Natural killer cell (primary cell): ENCODE measurements around the gene GMPS. TPM values are rescaled to one million over a fixed set of nuclear protein-coding genes. Genes with fewer than 3 reads are reported as not detected.

Source experiments
- ATAC-seq, 3 donors: fragments of 150-1000 bp in 2 of 3; fragments of 200-7000 bp in 1 of 3; cut with Tn5 transposase; 1 replicate in 1 of 3; 2 replicates in 2 of 3; pipeline ENCODE4 v1.10.0; 2021; ENCODE audit warnings: mild to moderate bottlenecking in 2 of 3, moderate library complexity in 2 of 3
- DNase-seq, 2 donors: peaks; one replicate each; pipeline versions ENCODE4 v3.0.0 to v3.0.0-alpha.2; 2013 to 2021; ENCODE audit warnings: mixed read lengths in 1 of 2
- H3K27ac ChIP-seq: one replicate; pipeline ENCODE4 v1.5.1; 2013; ENCODE audit warnings: mild to moderate bottlenecking, low read length
- H3K27me3 ChIP-seq: one replicate; pipeline ENCODE4 v1.6.1; 2013; ENCODE audit warnings: low read length; ENCODE audit not compliant: control insufficient read depth, insufficient read depth
- H3K36me3 ChIP-seq: one replicate; pipeline ENCODE4 v1.6.1; 2013; ENCODE audit warnings: low read length; ENCODE audit not compliant: control insufficient read depth, insufficient read depth
- H3K4me1 ChIP-seq: one replicate; pipeline ENCODE4 v1.6.1; 2013; ENCODE audit warnings: low read length; ENCODE audit not compliant: control insufficient read depth, insufficient read depth
- H3K4me3 ChIP-seq: one replicate; pipeline ENCODE4 v1.5.1; 2013; ENCODE audit warnings: low read length
- H3K9me3 ChIP-seq: one replicate; pipeline ENCODE4 v1.6.1; 2013; ENCODE audit warnings: low read length; ENCODE audit not compliant: control insufficient read depth, insufficient read depth
- H3K27ac Mint-ChIP-seq, 2 donors: one replicate each; pipeline ENCODE4 v1.8.0; 2022; ENCODE audit warnings: mild to moderate bottlenecking in 2 of 2, mixed read lengths in 2 of 2, moderate library complexity in 1 of 2
- H3K27me3 Mint-ChIP-seq, 2 donors: one replicate each; pipeline ENCODE4 v1.8.0; 2022; ENCODE audit warnings: low read depth in 2 of 2, mixed read lengths in 2 of 2
- H3K36me3 Mint-ChIP-seq: one replicate; pipeline ENCODE4 v1.8.0; 2022; ENCODE audit warnings: mixed read lengths
- H3K4me1 Mint-ChIP-seq, 2 donors: one replicate each; pipeline ENCODE4 v1.8.0; 2022; ENCODE audit warnings: mixed read lengths in 2 of 2
- H3K4me3 Mint-ChIP-seq: one replicate; pipeline ENCODE4 v1.8.0; 2022; ENCODE audit warnings: mild to moderate bottlenecking, moderate library complexity, mixed read lengths
- H3K9me3 Mint-ChIP-seq, 2 donors: one replicate each; pipeline ENCODE4 v1.8.0; 2022; ENCODE audit warnings: mixed read lengths in 2 of 2
- CTCF ChIP-seq: fragments of 200-600 bp; IDR thresholded peaks from one replicate; pipeline ENCODE4 v1.8.0; 2022; ENCODE audit warnings: antibody characterized with exemption
- WGBS: methylation state at CpG from one replicate; pipeline ENCODE4 v1.1.7; 2013; ENCODE audit warnings: missing lambda C conversion rate; ENCODE audit not compliant: insufficient coverage; 5-methylcytosine and 5-hydroxymethylcytosine counted together
- intact Hi-C: fragments of 100-400 bp; cut with micrococcal nuclease; formaldehyde crosslinking; loops from one replicate; pipeline ENCODE4 v1.14.2; 2022
- total RNA-seq, 4 donors: library from RNA; stranded (reverse); fragments of 120-200 nt in 1 of 4; gene quantifications; one replicate each; pipeline versions ENCODE4 v1.2.3 to v1.2.4, GENCODE V29; 2013 to 2022

GMPS gene
- total RNA-seq, 3 donors from 2014 or later (not counting 1 experiment from before 2014, with no cell fraction given): 36.7 to 49.7 (median 45.4) TPM

DNA sequence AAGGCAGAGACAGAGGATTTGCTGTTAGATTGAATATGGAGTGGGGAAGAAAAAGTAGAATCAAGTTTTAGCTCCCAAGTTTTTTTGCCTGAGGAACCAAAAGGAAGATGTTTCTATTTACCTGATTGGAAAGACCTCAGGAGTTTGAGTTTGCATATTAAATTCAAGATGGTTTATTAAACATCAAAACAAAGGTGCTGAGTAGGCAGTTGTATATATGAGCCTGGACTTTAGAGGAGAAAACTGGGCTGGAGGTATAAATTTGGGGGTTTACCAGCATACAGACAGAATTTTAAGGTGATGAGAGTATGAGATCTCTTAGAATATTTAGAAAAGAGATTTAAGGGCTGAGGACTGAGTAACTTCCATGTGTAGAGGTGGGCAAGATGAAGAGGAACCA lies 38.2 kb downstream of the GMPS start:
- Mint-ChIP-seq H3K4me1 (peaks cover 33 to 37% of the 10 kb centered on the region in 2 donors), H3K27me3 (no peaks in the 10 kb centered on the region), H3K9me3 (peaks cover 2 to 3% of the 10 kb centered on the region in 2 donors), H3K27ac (peak overlapping the region; percentile 56 to 69), H3K36me3 (no peaks in the 10 kb centered on the region), H3K4me3 (peak overlapping the region; percentile 38)
- DNase-seq (no peak), ATAC-seq (no peak)
- Histone ChIP-seq H3K36me3 (peaks cover 41% of the 10 kb centered on the region), H3K27ac (peak overlapping the region; percentile 44), H3K4me1 (peaks cover 5% of the 10 kb centered on the region), H3K4me3 (no peak overlapping the region), H3K27me3 (no peaks in the 10 kb centered on the region), H3K9me3 (no peaks in the 10 kb centered on the region)
- no peak for TF ChIP-seq CTCF
- intact Hi-C loops: no loop called here

DNA sequence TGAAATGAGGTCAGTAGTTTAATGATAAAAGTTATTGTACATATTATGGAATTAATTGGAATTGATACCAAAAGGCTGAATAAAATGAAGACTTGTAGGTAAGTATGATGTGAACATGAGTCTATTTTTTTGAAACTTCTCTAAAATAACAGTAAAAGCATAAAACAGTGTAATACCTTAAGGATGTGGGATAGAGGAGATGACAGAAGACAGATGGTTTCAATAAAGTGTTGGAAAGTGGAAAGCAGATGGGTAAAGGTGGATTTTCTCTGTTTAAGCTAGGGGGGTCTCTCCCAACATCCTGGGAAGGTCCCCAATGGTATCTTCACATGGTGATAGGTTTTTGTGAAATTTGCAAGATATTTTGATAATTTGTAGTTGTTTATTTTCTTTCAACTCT lies 41.6 kb downstream of the GMPS start:
- H3K4me3 ChIP-seq: no peak overlapping the region
- H3K4me1 Mint-ChIP-seq: peaks cover 38 to 43% of the 10 kb centered on the region in 2 donors
- H3K4me1 ChIP-seq: peaks cover 5% of the 10 kb centered on the region
- H3K9me3 Mint-ChIP-seq: peaks cover 2 to 3% of the 10 kb centered on the region in 2 donors
- TF ChIP-seq CTCF: no peak
- no peak overlapping the region for H3K27ac Mint-ChIP-seq
- H3K27me3 Mint-ChIP-seq: no peaks in the 10 kb centered on the region
- no peak overlapping the region for H3K4me3 Mint-ChIP-seq
- no peaks in the 10 kb centered on the region for H3K27me3 ChIP-seq
- no peaks in the 10 kb centered on the region for H3K9me3 ChIP-seq
- intact Hi-C loops: no loop called here
- DNase-seq (no peak), ATAC-seq (no peak)
- no peak overlapping the region for H3K27ac ChIP-seq
- peaks cover 38% of the 10 kb centered on the region for H3K36me3 ChIP-seq
- H3K36me3 Mint-ChIP-seq: peaks cover 24% of the 10 kb centered on the region

GRCh38 chr3:155912579-155913190 lies 42.2 kb downstream of the GMPS start:
- intact Hi-C loops: no loop called here
- peaks cover 29% of the 10 kb centered on the region for H3K36me3 Mint-ChIP-seq
- no peak for TF ChIP-seq CTCF
- H3K27ac Mint-ChIP-seq: no peak overlapping the region
- no peaks in the 10 kb centered on the region for H3K27me3 Mint-ChIP-seq
- Histone ChIP-seq H3K36me3 (peaks cover 41% of the 10 kb centered on the region), H3K27ac (no peak overlapping the region), H3K27me3 (no peaks in the 10 kb centered on the region), H3K4me1 (peaks cover 5% of the 10 kb centered on the region), H3K9me3 (no peaks in the 10 kb centered on the region), H3K4me3 (no peak overlapping the region)
- no peak for ATAC-seq
- DNase-seq: no peak
- H3K4me3 Mint-ChIP-seq: no peak overlapping the region
- H3K4me1 Mint-ChIP-seq: peaks cover 34 to 43% of the 10 kb centered on the region in 2 donors
- H3K9me3 Mint-ChIP-seq: peaks cover 2% of the 10 kb centered on the region in 2 donors
- no CpG with 5 or more reads among the region's 1 CpG for WGBS

DNA sequence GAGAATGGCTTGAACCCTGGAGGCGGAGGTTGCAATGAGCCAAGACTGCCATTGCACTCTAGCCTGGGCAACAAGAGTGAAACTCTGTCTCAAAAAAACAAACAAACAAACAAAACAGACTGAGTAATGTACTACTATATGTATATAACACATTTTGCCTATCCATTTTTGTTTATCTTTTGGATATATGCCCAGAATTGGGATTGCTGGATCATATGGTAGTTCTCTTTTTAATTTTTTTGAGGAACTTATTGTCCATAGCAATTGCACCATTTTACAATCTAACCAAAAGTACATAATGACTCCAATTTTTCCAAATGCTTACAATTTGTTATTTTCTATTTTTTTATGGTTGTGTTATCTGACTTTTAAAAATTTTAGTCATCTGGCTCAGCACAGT lies 47.3 kb downstream of the GMPS start:
- no peaks in the 10 kb centered on the region for H3K27me3 Mint-ChIP-seq
- intact Hi-C loops: no loop called here
- Histone ChIP-seq H3K9me3 (no peaks in the 10 kb centered on the region), H3K4me3 (no peak overlapping the region), H3K36me3 (peaks cover 45% of the 10 kb centered on the region), H3K4me1 (no peaks in the 10 kb centered on the region), H3K27me3 (no peaks in the 10 kb centered on the region), H3K27ac (no peak overlapping the region)
- H3K4me1 Mint-ChIP-seq: peaks cover 13 to 18% of the 10 kb centered on the region in 2 donors
- TF ChIP-seq CTCF: no peak
- H3K27ac Mint-ChIP-seq: no peak overlapping the region
- DNase-seq (no peak), ATAC-seq (no peak)
- H3K9me3 Mint-ChIP-seq: no peaks in the 10 kb centered on the region
- peaks cover 37% of the 10 kb centered on the region for H3K36me3 Mint-ChIP-seq
- 100% methylated on average over 1 of the region's 1 CpG for WGBS
- no peak overlapping the region for H3K4me3 Mint-ChIP-seq
